NCI-H69 (cell line): ENCODE results near the gene AIFM3.
A peak's percentile ranks its signal among the peaks of the same experiment; 100 is the strongest.
"Not testable (repeated sequence)": the region's sequence is repeated elsewhere in the genome, so short reads cannot be mapped to it uniquely, and the experiment has no call there.

Source experiments
- DNase-seq: peaks from one replicate; lab custom pipeline; 2025; lab: John Stamatoyannopoulos, UW

AIFM3 gene

GRCh38 chr22:20940904-20941385 is 26.1 kb upstream of the AIFM3 start:
- no peak for DNase-seq

- DNase-seq: not testable (repeated sequence)
These were observed 24.7 kb upstream of the AIFM3 start for GRCh38 chr22:20942203-20942902.

GRCh38 chr22:20943104-20943933 is 23.7 kb upstream of the AIFM3 start:
- DNase-seq: no peak

- no peak for DNase-seq
These were observed 23.0 kb upstream of the AIFM3 start for GRCh38 chr22:20944042-20944441.

GRCh38 chr22:20945578-20945934 is 21.5 kb upstream of the AIFM3 start:
- no peak for DNase-seq

DNA sequence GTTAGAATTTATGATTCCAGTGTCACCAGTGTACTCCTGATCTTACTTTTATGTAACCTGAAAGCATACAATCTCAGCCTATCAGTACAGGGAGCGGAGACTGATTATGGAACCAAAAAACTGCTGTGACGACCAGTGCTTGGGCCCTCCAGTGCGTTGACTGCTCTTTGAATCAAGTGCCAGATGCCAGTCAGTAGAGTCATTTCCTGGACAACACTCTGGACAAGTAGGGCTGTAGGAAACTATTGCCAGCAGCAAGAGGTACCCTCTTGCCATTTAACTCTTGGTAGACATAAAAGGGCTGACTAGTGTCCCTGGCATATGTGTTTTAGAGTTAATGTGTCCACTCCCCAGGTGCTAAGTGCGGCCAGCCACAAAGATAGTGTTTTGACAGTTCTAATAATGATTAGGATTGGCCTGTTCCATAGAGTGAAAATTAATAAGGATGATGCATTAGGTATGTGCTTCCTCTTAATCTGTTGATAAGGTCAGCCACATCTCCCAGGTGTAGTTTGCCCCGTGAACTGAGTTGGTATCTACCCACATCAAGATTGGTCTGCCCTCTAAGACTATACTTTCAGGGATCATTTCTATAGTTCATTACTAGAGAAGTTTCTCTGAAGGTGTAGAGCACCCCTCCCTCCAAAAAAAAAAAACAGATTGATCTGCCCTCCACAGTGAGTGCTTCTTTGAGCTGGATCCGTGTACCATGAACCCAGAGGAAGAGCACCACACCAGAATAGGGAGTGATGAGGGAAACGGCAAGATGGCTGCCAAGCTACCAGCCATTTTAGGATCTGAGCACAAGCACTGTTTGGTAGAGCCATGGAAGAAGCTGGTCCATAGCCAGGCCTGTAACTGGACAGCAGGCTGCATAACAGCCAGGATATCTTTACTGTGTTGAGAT is 20.7 kb upstream of the AIFM3 start:
- no peak for DNase-seq

GRCh38 chr22:20946991-20947390 is 20.1 kb upstream of the AIFM3 start:
- no peak for DNase-seq

DNA sequence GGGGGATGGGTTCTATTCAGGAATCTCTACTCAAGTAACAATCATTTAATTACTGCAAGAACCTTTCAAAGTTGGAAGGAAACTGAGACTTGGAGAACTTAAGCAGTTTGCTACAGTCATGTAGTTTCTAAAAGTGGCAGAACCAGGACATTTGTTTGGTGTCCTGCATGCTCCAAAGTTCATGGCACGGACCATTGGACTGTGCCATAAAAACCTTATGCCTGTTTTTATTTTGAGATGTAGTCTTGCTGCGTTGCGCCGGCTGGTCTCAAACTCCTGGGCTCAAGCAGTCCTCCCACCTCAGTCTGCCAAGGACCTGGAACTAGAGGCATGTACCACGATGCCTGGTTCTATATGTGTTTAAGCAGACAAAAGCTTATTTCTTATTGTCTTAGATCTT is 18.6 kb upstream of the AIFM3 start:
- DNase-seq: no peak

DNA sequence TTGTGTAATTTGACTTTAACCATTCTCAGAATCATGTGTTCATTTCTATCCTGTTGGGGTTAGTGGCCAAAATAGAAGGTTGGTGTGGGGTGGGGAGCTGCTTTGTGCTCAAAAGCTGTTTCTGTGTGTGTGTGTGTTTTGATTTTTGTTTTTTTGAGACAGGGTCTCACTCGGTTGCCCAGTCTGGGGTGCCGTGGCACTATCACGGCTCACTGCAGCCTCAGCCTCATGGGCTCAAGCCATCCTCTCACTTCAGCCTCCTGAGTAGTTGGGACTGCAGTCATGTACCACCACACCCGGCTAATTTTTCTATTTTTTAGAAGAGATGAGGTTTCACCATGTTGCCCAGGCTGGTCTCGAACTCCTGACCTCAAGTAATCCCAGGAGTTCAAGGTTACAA is 18.1 kb upstream of the AIFM3 start:
- DNase-seq: no peak

GRCh38 chr22:20949698-20950183 is 17.3 kb upstream of the AIFM3 start:
- DNase-seq: no peak

- no peak for DNase-seq
These were observed 15.7 kb upstream of the AIFM3 start for GRCh38 chr22:20951151-20951931.

DNA sequence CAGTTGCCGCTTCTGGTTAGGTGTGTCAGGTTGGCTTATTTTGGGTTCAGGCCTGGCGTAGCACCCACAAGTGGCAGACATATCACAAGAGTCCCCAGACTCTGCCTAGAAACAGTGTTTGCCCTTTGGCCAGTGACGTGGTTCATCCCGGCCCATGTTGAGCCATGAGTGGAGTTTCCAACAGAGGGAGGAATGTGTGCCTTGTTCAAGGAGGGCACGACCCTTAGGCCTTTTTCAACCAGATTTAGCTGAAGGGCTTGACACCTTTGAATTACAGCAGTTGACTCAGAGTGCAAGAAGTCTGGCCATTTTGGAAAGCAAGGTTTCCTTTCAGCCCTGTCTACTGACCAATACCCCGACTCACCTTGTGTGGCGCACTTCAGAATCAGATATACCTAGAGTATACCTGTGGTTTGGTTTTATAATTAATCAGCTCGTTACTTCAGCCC is 15.1 kb upstream of the AIFM3 start:
- no peak for DNase-seq

- peak; percentile 71 for DNase-seq
These were observed 14.3 kb upstream of the AIFM3 start for GRCh38 chr22:20952544-20953341.

DNA sequence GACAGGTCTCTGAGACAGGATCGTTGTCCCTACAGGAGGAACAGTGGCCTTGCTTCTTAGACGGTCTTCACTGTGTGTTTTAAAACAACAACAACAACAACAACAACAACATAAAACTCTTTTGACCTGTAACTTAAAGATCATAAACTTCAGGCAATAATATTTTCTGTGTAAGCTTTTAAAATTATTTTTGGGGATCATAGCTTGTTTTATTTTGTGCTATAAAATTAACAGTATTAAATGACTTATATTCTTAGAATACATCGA is 13.8 kb upstream of the AIFM3 start:
- no peak for DNase-seq

DNA sequence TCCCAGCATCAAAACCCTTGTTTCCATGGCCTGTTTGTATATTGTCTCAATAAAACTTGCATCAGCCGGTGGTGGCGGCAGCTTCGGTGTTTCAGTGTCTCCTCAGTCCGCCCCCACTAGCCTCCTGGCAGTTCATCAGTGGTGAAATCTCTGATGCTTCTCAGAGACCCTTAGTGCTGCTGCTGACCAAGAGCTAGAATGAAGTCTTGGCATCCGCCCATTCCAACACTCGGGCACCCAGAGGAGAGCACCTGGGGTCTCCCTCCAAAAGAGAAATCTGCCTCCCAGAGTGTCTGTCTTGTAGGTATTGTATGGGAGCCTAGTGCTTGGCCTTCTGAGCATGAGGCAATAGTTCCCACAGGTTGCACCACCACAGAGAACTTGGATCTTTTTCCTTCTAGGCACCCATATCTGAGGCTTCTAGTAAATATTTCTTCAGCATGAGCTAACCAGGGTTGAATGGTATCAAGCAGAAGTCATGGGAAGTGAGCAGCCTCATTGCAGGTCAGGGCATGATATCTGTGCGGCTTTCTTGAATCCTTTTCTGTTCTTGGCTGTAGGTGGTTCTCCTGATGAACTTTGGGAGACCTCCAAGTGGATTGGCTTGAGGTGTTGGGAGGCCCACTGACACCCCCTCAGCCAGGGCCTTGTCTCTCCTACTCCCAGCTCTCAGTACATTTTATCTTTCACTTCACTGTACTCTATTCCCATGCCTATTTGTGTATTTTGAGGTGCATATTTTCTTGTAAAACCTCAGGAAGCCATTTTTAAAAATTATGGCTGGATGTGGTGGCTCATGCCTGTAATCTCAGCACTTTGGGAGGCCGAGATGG is 13.2 kb upstream of the AIFM3 start:
- no peak for DNase-seq

- DNase-seq: no peak
These were observed 11.5 kb upstream of the AIFM3 start for GRCh38 chr22:20955548-20955947.

DNA sequence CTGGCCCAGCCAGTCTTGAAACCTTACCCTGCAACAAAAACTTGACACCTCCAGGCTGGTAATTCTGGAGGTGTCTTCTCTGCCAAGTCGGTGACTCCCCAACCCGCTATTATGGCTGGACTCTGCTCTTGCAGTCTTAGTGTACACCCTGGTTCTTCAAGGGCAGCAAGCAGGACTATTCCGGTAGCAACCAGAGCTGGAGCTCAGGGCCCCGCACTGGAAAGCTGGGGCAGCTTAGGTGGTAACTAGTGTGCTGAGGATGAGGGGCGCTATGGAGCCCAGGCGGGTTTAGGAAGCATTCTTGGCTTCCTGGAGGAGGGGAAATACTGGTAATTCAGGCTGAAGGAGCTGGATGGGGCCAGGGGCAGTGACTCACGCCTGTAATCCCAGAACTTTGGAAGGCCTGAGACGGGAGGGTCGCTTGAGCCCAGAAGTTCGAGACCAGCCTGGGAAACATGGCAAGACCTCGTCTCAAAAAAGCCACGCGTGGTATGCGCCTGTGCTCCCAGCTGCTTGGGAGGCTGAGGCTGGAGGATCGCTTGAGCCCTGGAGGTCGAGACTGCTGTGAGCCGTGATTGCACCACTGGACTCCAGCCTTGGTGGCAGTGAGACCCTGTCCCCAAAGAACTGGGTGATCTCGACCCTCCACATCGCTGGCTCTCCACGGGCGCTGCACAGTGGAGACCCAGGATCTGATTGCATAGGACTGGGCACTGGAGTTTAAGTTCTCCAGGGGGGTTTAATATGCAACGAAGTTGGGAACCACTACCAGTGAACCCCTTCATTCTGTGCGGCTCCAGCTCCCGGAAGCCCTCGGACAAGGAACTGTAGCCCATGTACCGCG is 10.6 kb upstream of the AIFM3 start:
- DNase-seq: no peak

GRCh38 chr22:20957102-20957682 is 9.9 kb upstream of the AIFM3 start:
- peak; percentile 12 for DNase-seq
